Stimulated activated CD4-positive, alpha-beta T cell treated with anti-CD3 and anti-CD28 coated beads, Interleukin-15, amount 100 ng/mL, for 24 hours (primary cell): Measurements from ENCODE around the gene WDHD1.
A peak's percentile ranks its signal among the peaks of the same experiment; 100 is the strongest.
"Not testable (repeated sequence)": the region's sequence is repeated elsewhere in the genome, so short reads cannot be mapped to it uniquely, and the experiment has no call there.

Experiments
- DNase-seq: peaks from one replicate; pipeline ENCODE4 v3.0.0-alpha.2; 2020

The WDHD1 gene

GRCh38 chr14:54902143-54902520 lies 124.8 kb downstream of the WDHD1 start:
- DNase-seq = peak; percentile 87

- DNase-seq = peak; percentile 22
Observed at GRCh38 chr14:54901380-54902142, 125.3 kb downstream of the WDHD1 start.

- DNase-seq = no peak
Observed at GRCh38 chr14:54899573-54899972, 127.3 kb downstream of the WDHD1 start.

DNA sequence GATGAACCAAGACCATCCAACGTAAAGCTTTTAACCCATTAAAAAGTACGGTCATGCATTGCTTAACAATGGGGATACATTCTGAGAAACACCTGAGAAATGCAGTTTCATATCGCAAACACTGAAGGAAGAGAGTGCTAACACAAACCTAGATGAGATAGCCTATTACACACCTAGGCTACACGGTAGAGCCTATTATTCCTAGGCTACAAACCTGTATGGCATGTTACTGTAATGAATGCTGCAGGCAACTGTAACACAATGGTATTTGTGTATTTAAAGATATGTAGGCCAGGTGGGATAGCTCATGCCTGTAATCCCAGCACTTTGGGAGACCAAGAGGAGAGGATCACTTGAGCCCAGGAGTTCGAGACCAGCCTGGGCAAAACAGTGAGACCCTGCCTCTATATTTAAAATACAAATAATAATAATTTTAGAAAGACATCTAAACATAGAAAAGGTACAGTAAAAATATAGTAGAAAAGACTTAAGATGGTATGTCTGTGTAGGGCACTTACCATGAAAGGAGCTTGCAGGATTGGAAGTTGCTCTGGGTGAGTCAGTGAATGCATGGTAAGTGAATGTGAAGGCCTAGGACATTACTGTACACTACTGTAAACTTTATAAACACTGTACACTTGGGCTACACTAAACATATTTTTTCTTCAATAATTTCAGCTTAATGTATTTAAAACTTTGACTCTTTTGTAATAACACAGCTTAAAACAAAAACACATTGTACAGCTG lies 128.9 kb downstream of the WDHD1 start:
- DNase-seq = not testable (repeated sequence)

DNA sequence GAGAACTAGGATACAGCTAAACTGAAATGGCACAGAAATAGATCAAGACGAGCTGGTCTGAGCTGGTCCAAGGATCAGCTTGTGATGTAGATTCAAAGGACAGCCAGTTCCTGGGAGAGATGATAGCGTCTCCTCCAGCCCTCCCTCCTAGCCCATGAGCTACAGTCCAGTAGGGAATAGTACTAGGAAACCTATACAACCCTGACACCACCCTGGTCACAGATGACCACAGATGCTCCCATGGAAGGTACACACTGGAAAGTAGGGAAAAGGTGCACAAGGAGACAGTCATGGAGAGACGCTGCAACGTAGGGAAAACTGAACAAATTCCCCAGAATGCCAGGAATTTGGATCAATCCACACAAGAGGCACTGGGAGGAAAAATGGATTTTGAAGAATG lies 131.2 kb downstream of the WDHD1 start:
- no peak for DNase-seq

GRCh38 chr14:54894995-54895394 lies 131.9 kb downstream of the WDHD1 start:
- DNase-seq = no peak

DNA sequence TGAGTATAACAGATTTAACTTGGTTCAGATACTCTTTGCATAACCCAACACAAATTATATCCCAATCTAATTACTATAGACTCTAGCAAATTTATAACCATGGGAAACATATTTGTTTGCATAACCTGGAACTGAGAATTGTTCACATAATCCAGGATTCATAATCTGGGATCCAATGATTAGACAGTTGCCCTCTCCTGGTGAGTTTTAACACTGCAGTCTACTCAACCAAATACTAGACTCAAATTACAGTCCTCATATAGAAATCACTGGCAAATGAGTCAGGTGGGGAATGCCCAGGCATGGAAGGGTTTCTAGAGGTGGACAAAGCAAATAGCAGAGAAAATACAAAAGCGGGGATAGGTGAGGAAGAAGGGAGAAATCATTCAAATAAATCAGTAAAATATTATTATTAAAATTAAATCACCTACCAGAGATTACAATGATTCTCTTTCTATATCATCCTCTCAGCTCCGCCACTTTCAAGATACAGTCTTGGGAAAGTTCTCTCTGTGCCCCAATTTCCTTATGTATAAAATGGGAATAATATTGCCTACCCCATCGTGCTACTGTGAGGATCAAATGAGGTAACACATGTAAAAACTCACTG lies 133.6 kb downstream of the WDHD1 start:
- peak; percentile 41 for DNase-seq

DNA sequence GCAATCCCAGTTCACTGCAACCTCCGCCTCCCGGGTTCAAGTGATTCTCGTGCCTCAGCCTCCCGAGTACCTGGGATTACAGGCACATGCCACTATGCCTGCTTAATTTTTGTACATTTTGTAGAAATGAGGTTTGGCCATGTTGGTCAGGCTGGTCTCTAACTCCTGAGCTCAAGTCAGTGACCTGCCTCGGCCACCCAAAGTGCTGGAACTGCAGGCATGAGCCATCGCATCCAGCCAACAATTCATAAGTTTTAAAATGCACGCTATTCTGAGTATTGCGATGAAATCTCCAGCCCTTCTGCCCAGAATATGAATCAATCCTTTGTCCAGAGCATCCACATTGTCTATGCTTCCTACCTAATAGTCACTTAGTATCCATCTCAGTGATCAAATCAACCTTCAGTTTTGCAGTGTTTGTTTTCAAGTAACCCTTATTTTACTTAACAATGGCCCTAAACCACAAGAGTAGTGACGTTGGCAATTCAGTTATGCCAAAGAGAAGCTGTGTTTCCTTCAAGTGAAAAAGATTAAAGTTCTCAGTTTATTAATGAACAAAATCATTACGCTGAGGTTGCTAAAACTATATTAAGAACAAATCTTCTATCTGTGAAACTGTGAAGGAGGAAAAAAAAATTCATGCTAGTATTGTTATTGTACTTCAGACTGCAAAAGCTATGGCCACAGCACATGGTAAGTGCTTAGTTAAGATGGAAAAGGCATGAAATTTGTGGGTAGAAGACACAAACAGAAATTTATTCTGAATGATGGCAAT lies 135.2 kb downstream of the WDHD1 start:
- DNase-seq = no peak

- DNase-seq = no peak
Observed at GRCh38 chr14:54890788-54891187, 136.1 kb downstream of the WDHD1 start.

GRCh38 chr14:54889919-54890318 lies 137.0 kb downstream of the WDHD1 start:
- no peak for DNase-seq
